ENCODE results near the gene NDUFS7.

- TF ChIP-seq CTCF (conservative IDR thresholded peaks at IDR 0.05 in 1 of 2, IDR thresholded peaks at IDR 0.05 in 1 of 2; ENCODE audit: extremely low read depth in 1 of 2, insufficient read depth in 1 of 2, low read depth in 1 of 2, low read length in 2 of 2), result no peak
- no peak for TF ChIP-seq EZH2 (IDR thresholded peaks at IDR 0.05; ENCODE audit: borderline replicate concordance, low read length)
Observed at GRCh38 chr19:1410136-1410786, 26.6 kb downstream of the NDUFS7 start.

Measured in mammary epithelial cell (primary cell).